Endometrial microvascular endothelial cells (primary cell): Measurements from ENCODE around the gene AKR1D1. TPM values are rescaled to one million over a fixed set of nuclear protein-coding genes. Genes with fewer than 3 reads are reported as not detected.
"Not testable (repeated sequence)": the region's sequence is repeated elsewhere in the genome, so short reads cannot be mapped to it uniquely, and the experiment has no call there.

Source experiments
- in situ Hi-C: cut with HindIII; loops from 2 replicates; pipeline ENCODE4 v1.10.0; 2017; ENCODE audit warnings: low sequenced_read_pairs, low pct_unique_long_range_greater_than_20kb; ENCODE audit errors: inconsistent ontology term
- total RNA-seq: library from RNA; depleted of rRNA; stranded (reverse); fragments of >200 nt; gene quantifications from one replicate; pipeline ENCODE4 v1.2.3, GENCODE V29; 2015; ENCODE audit errors: inconsistent ontology term

AKR1D1 gene
- total RNA-seq, 1 donor from 2014 or later: not detected

- in situ Hi-C loops: no loop called here
Observed at GRCh38 chr7:138099813-138100212, 23.6 kb downstream of the AKR1D1 start.

GRCh38 chr7:138105221-138105620 is 29.0 kb downstream of the AKR1D1 start:
- in situ Hi-C loops: no loop called here

- in situ Hi-C loops: no loop called here
Observed at GRCh38 chr7:138115047-138115446, 38.8 kb downstream of the AKR1D1 start.

GRCh38 chr7:138116141-138116540 is 39.9 kb downstream of the AKR1D1 start:
- in situ Hi-C loops: no loop called here

- in situ Hi-C loops: no loop called here
Observed at GRCh38 chr7:138116892-138117291, 40.6 kb downstream of the AKR1D1 start.

- in situ Hi-C loops: no loop called here
Observed at GRCh38 chr7:138120140-138120827, 44.0 kb downstream of the AKR1D1 start.

GRCh38 chr7:138122162-138122561 is 45.9 kb downstream of the AKR1D1 start:
- in situ Hi-C loops: no loop called here

GRCh38 chr7:138125119-138125518 is 48.9 kb downstream of the AKR1D1 start:
- in situ Hi-C loops: no loop called here

- in situ Hi-C loops: no loop called here
Observed at GRCh38 chr7:138125598-138126111, 49.4 kb downstream of the AKR1D1 start.

- in situ Hi-C loops: no loop called here
Observed at GRCh38 chr7:138126928-138127327, 50.7 kb downstream of the AKR1D1 start.

- in situ Hi-C loops: no loop called here
Observed at GRCh38 chr7:138127996-138128395, 51.7 kb downstream of the AKR1D1 start.

- in situ Hi-C loops: no loop called here
Observed at GRCh38 chr7:138129551-138130165, 53.4 kb downstream of the AKR1D1 start.

- in situ Hi-C loops: no loop called here
Observed at GRCh38 chr7:138137423-138138171, 61.3 kb downstream of the AKR1D1 start.

GRCh38 chr7:138138244-138138643 is 62.0 kb downstream of the AKR1D1 start:
- in situ Hi-C loops: no loop called here

- in situ Hi-C loops: no loop called here
Observed at GRCh38 chr7:138142583-138143201, 66.4 kb downstream of the AKR1D1 start.

GRCh38 chr7:138144958-138145357 is 68.7 kb downstream of the AKR1D1 start:
- in situ Hi-C loops: no loop called here

GRCh38 chr7:138146221-138146620 is 70.0 kb downstream of the AKR1D1 start:
- in situ Hi-C loops: not testable (repeated sequence)

GRCh38 chr7:138146757-138147734 is 70.8 kb downstream of the AKR1D1 start:
- in situ Hi-C loops: not testable (repeated sequence)
